ENCODE data around the gene MYL2. TPM values are rescaled to one million over a fixed set of nuclear protein-coding genes. Genes with fewer than 3 reads are reported as not detected.
A peak's percentile ranks its signal among the peaks of the same experiment; 100 is the strongest.
"Not testable (repeated sequence)": the region's sequence is repeated elsewhere in the genome, so short reads cannot be mapped to it uniquely, and the experiment has no call there.

MYL2 gene
- total RNA-seq (2014; rRNA removed; shearing (Covaris generic)), result not detected in 2 replicates

GRCh38 chr12:110920324-110920910, at the start of gene MYL2:
Gene MYL2 (minus strand): TSS chr12:110920579. CDS start chr12:110920529, 50 bp downstream.
- DNase-seq (ENCODE audit: low read depth), result no peak

GRCh38 chr12:110966081-110966760, 45.8 kb upstream of the MYL2 start:
- no peak for DNase-seq (ENCODE audit: low read depth)

GRCh38 chr12:110965574-110965973, 45.2 kb upstream of the MYL2 start:
- no peak for DNase-seq (ENCODE audit: low read depth)

- no peak for DNase-seq (ENCODE audit: low read depth)
These were observed 40.4 kb upstream of the MYL2 start for GRCh38 chr12:110960795-110961194.

- no peak for DNase-seq (ENCODE audit: low read depth)
These were observed 37.3 kb upstream of the MYL2 start for GRCh38 chr12:110957652-110958051.

- no peak for DNase-seq (ENCODE audit: low read depth)
These were observed 36.8 kb upstream of the MYL2 start for GRCh38 chr12:110957159-110957558.

- DNase-seq (ENCODE audit: low read depth), result not testable (repeated sequence)
These were observed 30.5 kb upstream of the MYL2 start for GRCh38 chr12:110950867-110951266.

- DNase-seq (ENCODE audit: low read depth), result not testable (repeated sequence)
These were observed 30.1 kb upstream of the MYL2 start for GRCh38 chr12:110950466-110950865.

GRCh38 chr12:110948041-110948440, 27.7 kb upstream of the MYL2 start:
- DNase-seq (ENCODE audit: low read depth), result no peak

GRCh38 chr12:110943373-110943772, 23.0 kb upstream of the MYL2 start:
- no peak for DNase-seq (ENCODE audit: low read depth)

GRCh38 chr12:110941391-110941790, 21.0 kb upstream of the MYL2 start:
- DNase-seq (ENCODE audit: low read depth), result no peak

- no peak for DNase-seq (ENCODE audit: low read depth)
These were observed 20.6 kb upstream of the MYL2 start for GRCh38 chr12:110940933-110941332.

- DNase-seq (ENCODE audit: low read depth), result no peak
These were observed 19.9 kb upstream of the MYL2 start for GRCh38 chr12:110940296-110940695.

GRCh38 chr12:110937104-110937641, 16.8 kb upstream of the MYL2 start:
- peak; percentile 16 for DNase-seq (ENCODE audit: low read depth)

- no peak for DNase-seq (ENCODE audit: low read depth)
These were observed 16.2 kb upstream of the MYL2 start for GRCh38 chr12:110936367-110937103.

GRCh38 chr12:110935588-110935987, 15.2 kb upstream of the MYL2 start:
- DNase-seq (ENCODE audit: low read depth), result no peak

- peak; percentile 16 for DNase-seq (ENCODE audit: low read depth)
These were observed 13.9 kb upstream of the MYL2 start for GRCh38 chr12:110934093-110934852.

- DNase-seq (ENCODE audit: low read depth), result no peak
These were observed 13.1 kb upstream of the MYL2 start for GRCh38 chr12:110933326-110933974.

- DNase-seq (ENCODE audit: low read depth), result no peak
These were observed 11.7 kb upstream of the MYL2 start for GRCh38 chr12:110932046-110932445.

GRCh38 chr12:110931315-110931728, 10.9 kb upstream of the MYL2 start:
- DNase-seq (ENCODE audit: low read depth), result peak; percentile 14

All from RPMI7951 (cell line).